Tibial artery (tissue), 4 donors: ENCODE data around the gene GPC6.

Experiments used
- DNase-seq, 2 donors: peaks; one replicate each; pipeline ENCODE4 v3.0.0-alpha.2; 2019
- H3K27ac ChIP-seq, 2 donors: fragments of 200-600 bp; sonication (generic) in 1 of 2; 1 replicate in 1 of 2; 2 replicates in 1 of 2; pipeline ENCODE4 v1.5.1; 2018 to 2019; ENCODE audit warnings: mild to moderate bottlenecking in 1 of 2
- H3K27me3 ChIP-seq, 2 donors: fragments of 200-600 bp; sonication (generic) in 1 of 2; one replicate each; pipeline versions ENCODE4 v1.5.1 to v1.6.0; 2016 to 2019
- H3K36me3 ChIP-seq, 3 donors: fragments of 200-600 bp; sonication (generic) in 2 of 3; one replicate each; pipeline ENCODE4 v1.5.1; 2016 to 2019; ENCODE audit warnings: mild to moderate bottlenecking in 2 of 3
- H3K4me1 ChIP-seq, 4 donors: fragments of 200-600 bp; sonication (generic) in 2 of 4; 1 replicate in 3 of 4; 2 replicates in 1 of 4; pipeline ENCODE4 v1.5.1; 2016 to 2019
- H3K4me3 ChIP-seq, 2 donors: fragments of 200-600 bp; sonication (generic) in 1 of 2; 1 replicate in 1 of 2; 2 replicates in 1 of 2; pipeline ENCODE4 v1.5.1; 2018 to 2019; ENCODE audit warnings: mild to moderate bottlenecking in 2 of 2
- H3K9me3 ChIP-seq, 3 donors: fragments of 200-600 bp; sonication (generic) in 1 of 3; one replicate each; pipeline ENCODE4 v1.5.1; 2016 to 2019
- intact Hi-C: fragments of 100-400 bp; cut with DNase I; formaldehyde crosslinking; loops from one replicate; pipeline ENCODE4 v1.15.0; 2023; ENCODE audit warnings: low total_unique reads
- TF ChIP-seq, protein P1 (sequence below), 2 experiments: fragments of 200-600 bp in 1 of 2; fragments of 450-650 bp in 1 of 2; IDR thresholded peaks; one replicate each; pipeline ENCODE4 v1.5.1; 2017 to 2019; ENCODE audit warnings: antibody characterized with exemption in 2 of 2, mild to moderate bottlenecking in 1 of 2, moderate library complexity in 1 of 2

The GPC6 gene

DNA sequence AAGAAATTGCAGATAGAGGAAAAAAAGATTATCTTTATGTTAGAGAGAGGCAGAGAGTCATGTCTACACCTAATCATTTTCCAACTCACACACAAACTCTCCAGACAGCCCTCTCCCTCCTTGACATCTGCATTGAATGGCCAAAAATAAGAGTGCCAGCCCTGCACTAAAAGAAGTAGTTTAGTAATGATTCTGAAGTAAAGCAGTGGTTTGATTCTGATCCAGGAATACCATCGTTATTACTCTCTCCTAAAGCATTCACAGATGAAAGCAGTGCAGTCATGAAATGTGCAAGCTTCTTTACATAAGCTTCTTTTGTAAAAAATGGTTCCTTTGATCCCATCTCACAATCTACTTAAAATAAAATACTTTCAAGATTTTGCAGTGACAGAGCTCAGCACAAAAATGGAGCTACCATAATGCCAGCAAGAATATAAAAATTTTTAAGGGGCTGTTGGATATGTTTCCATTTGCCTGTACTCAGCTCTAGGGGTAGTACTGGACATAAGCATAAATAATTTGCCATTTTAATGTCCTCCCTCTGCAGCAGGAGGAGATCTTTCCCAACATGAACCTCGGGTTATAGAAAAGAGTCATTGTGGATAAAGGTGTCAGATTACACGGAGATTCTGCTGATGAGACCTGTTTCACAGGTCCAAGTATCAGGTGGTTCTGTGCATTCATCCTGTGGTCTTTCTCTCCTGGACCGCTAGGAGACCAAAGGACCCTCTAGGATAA is 846.6 kb downstream of the GPC6 start:
- TF ChIP-seq, protein P1, sequence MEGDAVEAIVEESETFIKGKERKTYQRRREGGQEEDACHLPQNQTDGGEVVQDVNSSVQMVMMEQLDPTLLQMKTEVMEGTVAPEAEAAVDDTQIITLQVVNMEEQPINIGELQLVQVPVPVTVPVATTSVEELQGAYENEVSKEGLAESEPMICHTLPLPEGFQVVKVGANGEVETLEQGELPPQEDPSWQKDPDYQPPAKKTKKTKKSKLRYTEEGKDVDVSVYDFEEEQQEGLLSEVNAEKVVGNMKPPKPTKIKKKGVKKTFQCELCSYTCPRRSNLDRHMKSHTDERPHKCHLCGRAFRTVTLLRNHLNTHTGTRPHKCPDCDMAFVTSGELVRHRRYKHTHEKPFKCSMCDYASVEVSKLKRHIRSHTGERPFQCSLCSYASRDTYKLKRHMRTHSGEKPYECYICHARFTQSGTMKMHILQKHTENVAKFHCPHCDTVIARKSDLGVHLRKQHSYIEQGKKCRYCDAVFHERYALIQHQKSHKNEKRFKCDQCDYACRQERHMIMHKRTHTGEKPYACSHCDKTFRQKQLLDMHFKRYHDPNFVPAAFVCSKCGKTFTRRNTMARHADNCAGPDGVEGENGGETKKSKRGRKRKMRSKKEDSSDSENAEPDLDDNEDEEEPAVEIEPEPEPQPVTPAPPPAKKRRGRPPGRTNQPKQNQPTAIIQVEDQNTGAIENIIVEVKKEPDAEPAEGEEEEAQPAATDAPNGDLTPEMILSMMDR (IDR thresholded peaks at IDR 0.05): no peak
- DNase-seq: no peak
- Histone ChIP-seq H3K9me3 (peaks cover 0 to 15% (median 0%) of the 10 kb centered on the region in 3 donors), H3K4me1 (peaks cover 0 to 15% (median 0%) of the 10 kb centered on the region in 4 donors), H3K4me3 (no peak overlapping the region), H3K27me3 (no peaks in the 10 kb centered on the region), H3K36me3 (no peaks in the 10 kb centered on the region), H3K27ac (no peak overlapping the region)
- intact Hi-C loops: no loop called here

DNA sequence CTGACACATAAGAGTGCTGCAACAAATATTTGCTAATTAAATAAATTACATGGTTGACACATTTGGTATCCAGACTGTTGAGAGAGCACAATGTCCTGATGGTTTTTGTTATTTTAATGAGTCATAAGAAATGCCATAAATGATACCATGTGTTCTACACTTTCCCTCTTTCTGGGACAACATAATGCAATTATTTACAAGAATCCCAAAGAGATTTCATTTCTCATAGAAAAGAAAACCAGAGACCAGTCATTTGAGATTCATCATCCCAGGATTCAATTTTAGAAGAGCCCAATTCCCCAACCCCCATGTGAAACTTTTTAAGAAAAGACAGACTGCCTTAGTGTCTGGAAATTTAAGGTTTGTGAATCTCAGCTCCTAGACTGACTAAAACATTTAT is 853.3 kb downstream of the GPC6 start:
- TF ChIP-seq, protein P1 (IDR thresholded peaks at IDR 0.05): no peak
- H3K36me3 ChIP-seq: no peaks in the 10 kb centered on the region
- H3K9me3 ChIP-seq: peaks cover 0 to 15% (median 0%) of the 10 kb centered on the region in 3 donors
- no peak for DNase-seq
- no peak overlapping the region for H3K4me3 ChIP-seq
- H3K27ac ChIP-seq: no peak overlapping the region
- H3K27me3 ChIP-seq: no peaks in the 10 kb centered on the region
- peaks cover 0 to 3% (median 0%) of the 10 kb centered on the region in 4 donors for H3K4me1 ChIP-seq
- intact Hi-C loops: no loop called here

DNA sequence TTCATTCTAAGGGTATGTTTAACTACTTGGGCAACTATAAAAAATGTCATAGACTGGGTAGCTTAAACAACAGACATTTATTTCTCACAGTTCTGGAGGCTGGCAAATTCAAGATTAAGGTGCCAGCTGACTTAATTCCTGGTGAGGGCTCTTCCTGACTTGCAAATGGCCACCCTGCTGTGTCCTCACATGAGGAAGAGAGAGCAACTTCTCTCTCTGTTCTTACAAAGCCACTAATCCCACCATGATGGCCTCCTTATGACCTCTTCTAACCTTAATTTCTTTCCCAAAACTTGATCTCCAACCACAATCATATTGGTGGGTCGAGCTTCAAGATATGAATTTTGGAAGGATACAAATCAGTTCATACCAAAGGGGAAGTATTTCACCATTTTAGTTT is 853.9 kb downstream of the GPC6 start:
- TF ChIP-seq, protein P1 (IDR thresholded peaks at IDR 0.05): no peak
- peaks cover 0 to 15% (median 0%) of the 10 kb centered on the region in 3 donors for H3K9me3 ChIP-seq

DNA sequence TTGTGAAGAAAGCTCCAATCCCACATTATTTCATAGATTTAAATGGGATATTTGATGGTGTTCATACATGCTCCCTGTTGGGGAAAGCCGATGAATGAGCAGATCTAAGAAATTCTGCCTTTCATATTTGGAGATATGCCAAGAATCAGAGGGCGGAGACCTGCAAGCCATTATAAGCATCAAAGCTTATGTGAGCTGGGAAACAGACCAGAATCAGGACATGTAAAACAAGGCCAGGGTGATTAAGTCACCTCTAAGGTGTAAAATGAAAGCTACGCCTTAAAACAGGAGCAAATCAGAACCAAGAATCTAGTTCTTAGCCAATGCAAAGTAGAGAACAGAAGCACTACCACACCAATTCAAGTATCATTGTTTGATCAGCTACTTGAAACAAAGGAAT is 860.5 kb downstream of the GPC6 start:
- Histone ChIP-seq H3K36me3 (no peaks in the 10 kb centered on the region), H3K27me3 (no peaks in the 10 kb centered on the region), H3K9me3 (no peaks in the 10 kb centered on the region), H3K4me3 (no peak overlapping the region), H3K4me1 (no peaks in the 10 kb centered on the region), H3K27ac (no peak overlapping the region)
- intact Hi-C loops: no loop called here
- TF ChIP-seq, protein P1 (IDR thresholded peaks at IDR 0.05): no peak
- no peak for DNase-seq

More for the DNA sequence above, 853.9 kb downstream of the GPC6 start:
- Histone ChIP-seq H3K27ac (no peak overlapping the region), H3K4me1 (peaks cover 0 to 3% (median 0%) of the 10 kb centered on the region in 4 donors), H3K4me3 (no peak overlapping the region), H3K27me3 (no peaks in the 10 kb centered on the region), H3K36me3 (no peaks in the 10 kb centered on the region)
- DNase-seq: no peak
- intact Hi-C loops: no loop called here

DNA sequence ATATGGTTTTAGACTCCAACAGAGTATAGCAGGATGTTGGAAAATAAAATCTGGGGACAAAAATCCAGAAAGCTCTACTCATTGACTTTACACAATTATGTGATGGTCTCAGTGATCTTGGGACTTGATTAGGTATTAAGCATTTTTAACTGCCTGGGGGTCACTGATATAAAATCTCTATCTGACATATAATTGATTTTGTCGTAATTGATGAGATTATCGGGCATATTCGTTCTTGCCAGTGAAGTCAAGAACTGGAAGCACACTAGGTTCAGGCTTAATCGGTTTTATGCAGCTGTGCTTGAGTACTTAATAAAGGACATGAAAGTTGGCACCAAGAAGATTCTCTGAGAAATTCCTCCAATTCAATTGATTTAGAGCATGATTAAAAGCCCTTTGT is 862.1 kb downstream of the GPC6 start:
- intact Hi-C loops: loop anchor here (1.0 kb wide), 1 partner anchor 11 kb away; no protein-coding TSS in a partner anchor
- Histone ChIP-seq H3K4me1 (no peaks in the 10 kb centered on the region), H3K9me3 (peaks cover 0 to 5% (median 0%) of the 10 kb centered on the region in 3 donors), H3K36me3 (no peaks in the 10 kb centered on the region), H3K4me3 (no peak overlapping the region), H3K27ac (no peak overlapping the region), H3K27me3 (no peaks in the 10 kb centered on the region)
- no peak for DNase-seq
- TF ChIP-seq, protein P1 (IDR thresholded peaks at IDR 0.05): no peak
